HG02943 (cell line): ENCODE results near the gene ZNF180.
"Not testable (repeated sequence)": the region's sequence is repeated elsewhere in the genome, so short reads cannot be mapped to it uniquely, and the experiment has no call there.

Experiments
- ATAC-seq: cut with Tn5 transposase; IDR thresholded peaks from one replicate; pipeline ENCODE4 v1.9.1; 2021; ENCODE audit warnings: mild to moderate bottlenecking, low read depth, moderate library complexity; ENCODE audit not compliant: unreplicated experiment

The ZNF180 gene

GRCh38 chr19:44499962-44500949 is at the start of gene ZNF180:
Gene ZNF180, minus strand, starts transcription at chr19:44500522. Its CDS starts 3,188 bp downstream, at chr19:44497334.
- peak; percentile 89 for ATAC-seq

GRCh38 chr19:44549507-44549906 is 49.2 kb upstream of the ZNF180 start:
- ATAC-seq, result no peak

GRCh38 chr19:44548736-44549135 is 48.4 kb upstream of the ZNF180 start:
- ATAC-seq, result no peak

- no peak for ATAC-seq
Observed at GRCh38 chr19:44544031-44544430, 43.7 kb upstream of the ZNF180 start.

GRCh38 chr19:44542671-44543070 is 42.3 kb upstream of the ZNF180 start:
- ATAC-seq, result no peak

GRCh38 chr19:44540736-44541135 is 40.4 kb upstream of the ZNF180 start:
- no peak for ATAC-seq

- no peak for ATAC-seq
Observed at GRCh38 chr19:44539991-44540390, 39.7 kb upstream of the ZNF180 start.

GRCh38 chr19:44539236-44539826 is 39.0 kb upstream of the ZNF180 start:
- ATAC-seq, result no peak

- not testable (repeated sequence) for ATAC-seq
Observed at GRCh38 chr19:44535361-44535760, 35.0 kb upstream of the ZNF180 start.

GRCh38 chr19:44532819-44533218 is 32.5 kb upstream of the ZNF180 start:
- no peak for ATAC-seq

GRCh38 chr19:44530777-44531176 is 30.5 kb upstream of the ZNF180 start:
- ATAC-seq, result no peak

- ATAC-seq, result no peak
Observed at GRCh38 chr19:44529536-44529935, 29.2 kb upstream of the ZNF180 start, which contains the start of gene CEACAM20. Gene CEACAM20, minus strand, starts transcription at chr19:44529675. Its CDS starts 166 bp downstream, at chr19:44529509.

- no peak for ATAC-seq
Observed at GRCh38 chr19:44527554-44527953, 27.2 kb upstream of the ZNF180 start.

- ATAC-seq, result no peak
Observed at GRCh38 chr19:44525721-44526430, 25.6 kb upstream of the ZNF180 start.

GRCh38 chr19:44521370-44521769 is 21.0 kb upstream of the ZNF180 start:
- ATAC-seq, result no peak

- ATAC-seq, result no peak
Observed at GRCh38 chr19:44517146-44517545, 16.8 kb upstream of the ZNF180 start.

- ATAC-seq, result no peak
Observed at GRCh38 chr19:44515907-44516306, 15.6 kb upstream of the ZNF180 start.

GRCh38 chr19:44515031-44515430 is 14.7 kb upstream of the ZNF180 start:
- ATAC-seq, result no peak

GRCh38 chr19:44512326-44513298 is 12.3 kb upstream of the ZNF180 start:
- no peak for ATAC-seq

- no peak for ATAC-seq
Observed at GRCh38 chr19:44509478-44509877, 9.2 kb upstream of the ZNF180 start.
